AG10803 (cell line): ENCODE measurements around the gene BCAS3.

Source experiments
- DNase-seq: peaks from one replicate; pipeline ENCODE4 v3.0.0; 2010; ENCODE audit warnings: low read depth
- H3K4me3 ChIP-seq: 2 replicates; pipeline ENCODE4 v1.5.1; 2011; ENCODE audit warnings: mild to moderate bottlenecking, low read length, control low read depth
- TF ChIP-seq, protein P1 (sequence below): conservative IDR thresholded peaks from 2 replicates; pipeline ENCODE4 v1.5.1; 2011; ENCODE audit warnings: mild to moderate bottlenecking, low read length, control low read depth, inconsistent platforms

Gene BCAS3

GRCh38 chr17:60817192-60817591 is 139.5 kb downstream of the BCAS3 start:
- peak; percentile 91 for DNase-seq
- TF ChIP-seq, protein P1, sequence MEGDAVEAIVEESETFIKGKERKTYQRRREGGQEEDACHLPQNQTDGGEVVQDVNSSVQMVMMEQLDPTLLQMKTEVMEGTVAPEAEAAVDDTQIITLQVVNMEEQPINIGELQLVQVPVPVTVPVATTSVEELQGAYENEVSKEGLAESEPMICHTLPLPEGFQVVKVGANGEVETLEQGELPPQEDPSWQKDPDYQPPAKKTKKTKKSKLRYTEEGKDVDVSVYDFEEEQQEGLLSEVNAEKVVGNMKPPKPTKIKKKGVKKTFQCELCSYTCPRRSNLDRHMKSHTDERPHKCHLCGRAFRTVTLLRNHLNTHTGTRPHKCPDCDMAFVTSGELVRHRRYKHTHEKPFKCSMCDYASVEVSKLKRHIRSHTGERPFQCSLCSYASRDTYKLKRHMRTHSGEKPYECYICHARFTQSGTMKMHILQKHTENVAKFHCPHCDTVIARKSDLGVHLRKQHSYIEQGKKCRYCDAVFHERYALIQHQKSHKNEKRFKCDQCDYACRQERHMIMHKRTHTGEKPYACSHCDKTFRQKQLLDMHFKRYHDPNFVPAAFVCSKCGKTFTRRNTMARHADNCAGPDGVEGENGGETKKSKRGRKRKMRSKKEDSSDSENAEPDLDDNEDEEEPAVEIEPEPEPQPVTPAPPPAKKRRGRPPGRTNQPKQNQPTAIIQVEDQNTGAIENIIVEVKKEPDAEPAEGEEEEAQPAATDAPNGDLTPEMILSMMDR: no peak
- H3K4me3 ChIP-seq: no peak overlapping the region

- TF ChIP-seq, protein P1: no peak
- DNase-seq: no peak
Observed at GRCh38 chr17:60819447-60820130, 141.9 kb downstream of the BCAS3 start.

DNA sequence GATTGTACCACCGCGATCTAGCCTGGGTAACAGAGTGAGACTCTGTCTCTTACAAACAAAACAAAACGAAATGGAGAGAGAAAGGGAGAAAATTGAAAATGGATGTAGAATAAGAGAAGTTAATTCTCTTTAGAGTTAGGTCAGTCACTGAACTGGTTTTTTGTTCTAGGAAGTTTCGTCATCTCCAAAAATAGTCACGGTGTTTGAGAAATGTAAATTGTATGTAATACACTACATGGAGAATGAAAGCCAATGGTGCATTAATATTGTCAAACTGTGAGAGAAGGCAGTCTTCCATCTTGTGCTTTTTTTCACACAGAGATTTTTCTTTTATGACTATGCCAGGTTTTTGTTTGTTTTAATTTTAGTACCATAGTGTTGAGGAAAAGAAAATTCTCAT is 145.9 kb downstream of the BCAS3 start:
- DNase-seq: no peak
- TF ChIP-seq, protein P1: no peak
- no peak overlapping the region for H3K4me3 ChIP-seq

More at GRCh38 chr17:60819447-60820130, 141.9 kb downstream of the BCAS3 start:
- no peak overlapping the region for H3K4me3 ChIP-seq

GRCh38 chr17:60825351-60825750 is 147.7 kb downstream of the BCAS3 start:
- DNase-seq: no peak
- H3K4me3 ChIP-seq: no peak overlapping the region
- TF ChIP-seq, protein P1: no peak

DNA sequence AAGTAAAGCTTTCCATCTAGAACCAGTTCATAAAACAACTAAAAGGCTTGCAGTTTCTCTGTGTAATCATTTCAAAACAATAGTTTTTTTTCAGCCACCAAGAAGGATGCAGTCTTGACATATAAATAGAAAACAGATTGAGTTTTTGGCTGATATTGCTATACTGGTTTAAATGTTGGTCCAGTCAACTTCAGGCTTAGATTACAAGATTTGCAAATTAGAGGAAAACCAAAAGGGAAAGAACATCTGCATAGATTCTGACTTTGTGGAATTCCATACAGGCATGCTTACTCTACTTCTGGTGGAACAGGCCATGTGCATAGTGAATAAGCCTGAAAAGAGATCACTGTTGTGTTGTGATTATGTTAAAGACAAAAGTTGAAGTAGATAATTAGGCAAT is 150.3 kb downstream of the BCAS3 start:
- no peak overlapping the region for H3K4me3 ChIP-seq
- TF ChIP-seq, protein P1: no peak
- DNase-seq: peak; percentile 77

DNA sequence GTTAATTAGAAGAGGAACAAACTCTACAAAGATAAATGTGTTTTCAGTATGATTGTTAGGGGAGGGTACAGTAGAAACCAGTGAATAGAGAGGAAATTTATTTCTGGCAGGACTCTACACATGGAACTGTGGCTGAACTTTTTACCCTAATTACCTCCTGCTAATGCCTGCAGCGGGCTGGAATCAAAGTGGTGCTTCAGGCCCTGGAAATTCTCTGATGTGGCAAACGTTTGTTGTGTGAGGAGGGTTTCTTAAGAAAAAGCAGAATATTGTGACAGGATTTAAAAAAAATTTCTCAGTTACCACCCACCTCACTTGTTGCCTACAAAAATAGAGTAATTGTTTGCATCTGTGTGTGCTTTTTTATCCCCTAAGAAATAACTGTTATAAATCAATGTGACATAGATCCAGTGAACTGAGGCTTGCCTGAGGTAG is 154.5 kb downstream of the BCAS3 start:
- DNase-seq: peak; percentile 6
- no peak overlapping the region for H3K4me3 ChIP-seq
- TF ChIP-seq, protein P1: no peak

GRCh38 chr17:60832631-60833030 is 155.0 kb downstream of the BCAS3 start:
- no peak overlapping the region for H3K4me3 ChIP-seq
- TF ChIP-seq, protein P1: no peak
- no peak for DNase-seq
